ENCODE results near the gene PDE6A.

Gene PDE6A

GRCh38 chr5:149966946-149967345, 22.4 kb upstream of the PDE6A start:
- Histone ChIP-seq H3K9me3 (ENCODE audit: control insufficient read depth, insufficient read depth, low read length) (no peaks in the 10 kb centered on the region), H3K27me3 (ENCODE audit: control insufficient read depth, low read length) (no peaks in the 10 kb centered on the region), H3K27ac (ENCODE audit: low read depth, low read length) (no peak overlapping the region), H3K4me3 (ENCODE audit: low read length) (no peak overlapping the region), H3K79me2 (ENCODE audit: control insufficient read depth, low read length) (no peaks in the 10 kb centered on the region), H3K36me3 (ENCODE audit: control insufficient read depth, low read length) (no peaks in the 10 kb centered on the region), H3K9me2 (replicated peaks; ENCODE audit: control insufficient read depth, low read length) (no peaks in the 10 kb centered on the region), H3F3A (ENCODE audit: control insufficient read depth, insufficient read depth) (no peaks in the 10 kb centered on the region), H3K4me2 (ENCODE audit: low read length) (no peak overlapping the region), H4K20me1 (ENCODE audit: control insufficient read depth, insufficient read depth, low read depth, low read length) (no peaks in the 10 kb centered on the region), H3K4me1 (ENCODE audit: control insufficient read depth, low read length) (peaks cover 1% of the 10 kb centered on the region)
- TF ChIP-seq, protein P1, sequence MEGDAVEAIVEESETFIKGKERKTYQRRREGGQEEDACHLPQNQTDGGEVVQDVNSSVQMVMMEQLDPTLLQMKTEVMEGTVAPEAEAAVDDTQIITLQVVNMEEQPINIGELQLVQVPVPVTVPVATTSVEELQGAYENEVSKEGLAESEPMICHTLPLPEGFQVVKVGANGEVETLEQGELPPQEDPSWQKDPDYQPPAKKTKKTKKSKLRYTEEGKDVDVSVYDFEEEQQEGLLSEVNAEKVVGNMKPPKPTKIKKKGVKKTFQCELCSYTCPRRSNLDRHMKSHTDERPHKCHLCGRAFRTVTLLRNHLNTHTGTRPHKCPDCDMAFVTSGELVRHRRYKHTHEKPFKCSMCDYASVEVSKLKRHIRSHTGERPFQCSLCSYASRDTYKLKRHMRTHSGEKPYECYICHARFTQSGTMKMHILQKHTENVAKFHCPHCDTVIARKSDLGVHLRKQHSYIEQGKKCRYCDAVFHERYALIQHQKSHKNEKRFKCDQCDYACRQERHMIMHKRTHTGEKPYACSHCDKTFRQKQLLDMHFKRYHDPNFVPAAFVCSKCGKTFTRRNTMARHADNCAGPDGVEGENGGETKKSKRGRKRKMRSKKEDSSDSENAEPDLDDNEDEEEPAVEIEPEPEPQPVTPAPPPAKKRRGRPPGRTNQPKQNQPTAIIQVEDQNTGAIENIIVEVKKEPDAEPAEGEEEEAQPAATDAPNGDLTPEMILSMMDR (IDR thresholded peaks at IDR 0.05; ENCODE audit: low read depth, low read length, poor library complexity, severe bottlenecking): no peak
- TF ChIP-seq EZH2phosphoT487 (IDR thresholded peaks at IDR 0.05; ENCODE audit: borderline replicate concordance, low read length): no peak

DNA sequence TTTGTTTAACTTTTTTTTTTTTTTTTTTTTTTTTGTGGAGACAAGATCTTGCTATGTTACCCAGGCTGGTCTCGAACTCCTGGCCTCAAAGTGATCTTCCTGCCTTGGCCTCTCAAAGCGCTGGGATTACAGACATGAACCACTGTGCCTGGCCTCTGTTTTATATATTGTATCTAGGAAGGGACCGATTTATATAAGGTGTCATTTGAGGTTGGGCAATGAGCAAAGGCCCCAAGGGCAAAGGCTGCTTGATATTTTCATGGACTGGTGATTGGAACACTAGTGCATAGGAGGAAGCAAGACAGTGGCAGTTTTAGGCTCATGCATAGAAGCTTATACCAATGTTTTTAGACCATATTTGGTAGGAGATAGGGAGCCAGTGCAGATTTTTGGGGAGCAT, 19.1 kb upstream of the PDE6A start:
- H3F3A ChIP-seq (ENCODE audit: control insufficient read depth, insufficient read depth): peaks cover 5% of the 10 kb centered on the region; the same call in 1 of the 2 replicates
- H4K20me1 ChIP-seq (ENCODE audit: control insufficient read depth, insufficient read depth, low read depth, low read length): no peaks in the 10 kb centered on the region
- H3K36me3 ChIP-seq (ENCODE audit: control insufficient read depth, low read length): no peaks in the 10 kb centered on the region
- H3K9me2 ChIP-seq (replicated peaks; ENCODE audit: control insufficient read depth, low read length): no peaks in the 10 kb centered on the region
- no peak overlapping the region for H3K4me3 ChIP-seq (ENCODE audit: low read length)
- H3K27ac ChIP-seq (ENCODE audit: low read depth, low read length): no peak overlapping the region
- no peaks in the 10 kb centered on the region for H3K79me2 ChIP-seq (ENCODE audit: control insufficient read depth, low read length)
- no peak overlapping the region for H3K4me2 ChIP-seq (ENCODE audit: low read length)
- TF ChIP-seq EZH2phosphoT487 (IDR thresholded peaks at IDR 0.05; ENCODE audit: borderline replicate concordance, low read length): no peak
- TF ChIP-seq, protein P1 (IDR thresholded peaks at IDR 0.05; ENCODE audit: low read depth, low read length, poor library complexity, severe bottlenecking): no peak
- H3K27me3 ChIP-seq (ENCODE audit: control insufficient read depth, low read length): no peaks in the 10 kb centered on the region
- peaks cover 24% of the 10 kb centered on the region for H3K4me1 ChIP-seq (ENCODE audit: control insufficient read depth, low read length)
- no peaks in the 10 kb centered on the region for H3K9me3 ChIP-seq (ENCODE audit: control insufficient read depth, insufficient read depth, low read length)

- H3K4me3 ChIP-seq (ENCODE audit: low read length): no peak overlapping the region
- TF ChIP-seq EZH2phosphoT487 (IDR thresholded peaks at IDR 0.05; ENCODE audit: borderline replicate concordance, low read length): no peak
- TF ChIP-seq, protein P1 (IDR thresholded peaks at IDR 0.05; ENCODE audit: low read depth, low read length, poor library complexity, severe bottlenecking): no peak
Observed at GRCh38 chr5:149962601-149963300, 18.2 kb upstream of the PDE6A start.

More at GRCh38 chr5:149962601-149963300, 18.2 kb upstream of the PDE6A start:
- Histone ChIP-seq H3F3A (ENCODE audit: control insufficient read depth, insufficient read depth) (peaks cover 5% of the 10 kb centered on the region; the same call in 1 of the 2 replicates), H3K4me1 (ENCODE audit: control insufficient read depth, low read length) (peaks cover 24% of the 10 kb centered on the region), H4K20me1 (ENCODE audit: control insufficient read depth, insufficient read depth, low read depth, low read length) (no peaks in the 10 kb centered on the region), H3K27ac (ENCODE audit: low read depth, low read length) (no peak overlapping the region), H3K9me2 (replicated peaks; ENCODE audit: control insufficient read depth, low read length) (no peaks in the 10 kb centered on the region), H3K4me2 (ENCODE audit: low read length) (no peak overlapping the region), H3K27me3 (ENCODE audit: control insufficient read depth, low read length) (no peaks in the 10 kb centered on the region), H3K79me2 (ENCODE audit: control insufficient read depth, low read length) (no peaks in the 10 kb centered on the region), H3K9me3 (ENCODE audit: control insufficient read depth, insufficient read depth, low read length) (no peaks in the 10 kb centered on the region), H3K36me3 (ENCODE audit: control insufficient read depth, low read length) (no peaks in the 10 kb centered on the region)

Data from DOHH2 (cell line).